Fibroblast of pulmonary artery (primary cell): ENCODE data around the gene MSLN.
"Not testable (repeated sequence)": the region's sequence is repeated elsewhere in the genome, so short reads cannot be mapped to it uniquely, and the experiment has no call there.

Source experiments
- DNase-seq: peaks from one replicate; pipeline ENCODE4 v3.0.0-alpha.2; 2010; ENCODE audit warnings: low read depth
- H3K4me3 ChIP-seq: replicated peaks from 2 replicates; pipeline ENCODE4 v1.5.1; 2011; ENCODE audit warnings: low read depth, mild to moderate bottlenecking, control low read depth, low read length, moderate library complexity
- TF ChIP-seq, protein P1 (sequence below): IDR thresholded peaks from 2 replicates; pipeline ENCODE4 v1.5.1; 2011; ENCODE audit warnings: mild to moderate bottlenecking, control low read depth, low read length, inconsistent platforms; ENCODE audit errors: missing control alignments

Gene MSLN

DNA sequence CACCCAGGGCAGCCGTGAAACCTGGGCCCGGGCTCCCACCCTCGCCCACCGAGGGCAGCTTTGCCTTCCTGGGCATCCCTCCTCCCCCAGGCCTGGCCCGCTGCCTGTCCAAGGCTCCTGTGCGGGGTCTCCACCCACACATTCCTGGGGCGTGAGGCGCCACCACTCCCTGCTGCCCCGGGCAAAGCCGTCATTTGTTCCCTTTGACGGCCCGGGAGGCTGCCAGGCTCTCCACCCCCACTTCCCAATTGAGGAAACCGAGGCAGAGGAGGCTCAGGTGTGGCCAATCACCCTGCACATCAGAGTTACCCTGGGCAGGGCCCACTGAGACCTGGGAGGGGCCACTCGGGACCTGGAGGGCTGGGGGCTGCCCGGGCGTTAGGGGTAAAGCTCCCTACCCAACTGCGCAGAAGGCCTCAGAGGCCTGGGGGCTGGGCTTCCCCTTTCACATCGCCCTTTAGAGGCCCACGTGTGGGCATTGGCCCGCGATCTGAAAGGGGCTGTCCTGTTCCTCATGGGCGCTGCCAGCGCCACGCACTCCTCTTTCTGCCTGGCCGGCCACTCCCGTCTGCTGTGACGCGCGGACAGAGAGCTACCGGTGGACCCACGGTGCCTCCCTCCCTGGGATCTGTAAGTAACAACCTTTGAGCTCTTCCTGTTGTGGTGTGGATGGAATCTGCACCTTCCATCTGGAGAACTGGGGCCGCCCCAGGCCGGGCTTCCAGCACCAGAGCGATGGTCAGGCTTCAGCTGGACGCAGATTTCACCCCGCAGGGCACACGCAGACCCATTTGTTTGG lies at the start of gene MSLN:
MSLN (plus strand) TSS at position 190 of the 799 bp plus-strand sequence. CDS start 1,947 bp downstream, outside the sequence.
- TF ChIP-seq, protein P1, sequence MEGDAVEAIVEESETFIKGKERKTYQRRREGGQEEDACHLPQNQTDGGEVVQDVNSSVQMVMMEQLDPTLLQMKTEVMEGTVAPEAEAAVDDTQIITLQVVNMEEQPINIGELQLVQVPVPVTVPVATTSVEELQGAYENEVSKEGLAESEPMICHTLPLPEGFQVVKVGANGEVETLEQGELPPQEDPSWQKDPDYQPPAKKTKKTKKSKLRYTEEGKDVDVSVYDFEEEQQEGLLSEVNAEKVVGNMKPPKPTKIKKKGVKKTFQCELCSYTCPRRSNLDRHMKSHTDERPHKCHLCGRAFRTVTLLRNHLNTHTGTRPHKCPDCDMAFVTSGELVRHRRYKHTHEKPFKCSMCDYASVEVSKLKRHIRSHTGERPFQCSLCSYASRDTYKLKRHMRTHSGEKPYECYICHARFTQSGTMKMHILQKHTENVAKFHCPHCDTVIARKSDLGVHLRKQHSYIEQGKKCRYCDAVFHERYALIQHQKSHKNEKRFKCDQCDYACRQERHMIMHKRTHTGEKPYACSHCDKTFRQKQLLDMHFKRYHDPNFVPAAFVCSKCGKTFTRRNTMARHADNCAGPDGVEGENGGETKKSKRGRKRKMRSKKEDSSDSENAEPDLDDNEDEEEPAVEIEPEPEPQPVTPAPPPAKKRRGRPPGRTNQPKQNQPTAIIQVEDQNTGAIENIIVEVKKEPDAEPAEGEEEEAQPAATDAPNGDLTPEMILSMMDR = no peak
- H3K4me3 ChIP-seq = no peak within 1 kb of the TSS
- DNase-seq = peak; percentile 24

- H3K4me3 ChIP-seq = no peak overlapping the region
- TF ChIP-seq, protein P1 = no peak
- no peak for DNase-seq
Observed at GRCh38 chr16:711084-711483, 49.5 kb upstream of the MSLN start.

DNA sequence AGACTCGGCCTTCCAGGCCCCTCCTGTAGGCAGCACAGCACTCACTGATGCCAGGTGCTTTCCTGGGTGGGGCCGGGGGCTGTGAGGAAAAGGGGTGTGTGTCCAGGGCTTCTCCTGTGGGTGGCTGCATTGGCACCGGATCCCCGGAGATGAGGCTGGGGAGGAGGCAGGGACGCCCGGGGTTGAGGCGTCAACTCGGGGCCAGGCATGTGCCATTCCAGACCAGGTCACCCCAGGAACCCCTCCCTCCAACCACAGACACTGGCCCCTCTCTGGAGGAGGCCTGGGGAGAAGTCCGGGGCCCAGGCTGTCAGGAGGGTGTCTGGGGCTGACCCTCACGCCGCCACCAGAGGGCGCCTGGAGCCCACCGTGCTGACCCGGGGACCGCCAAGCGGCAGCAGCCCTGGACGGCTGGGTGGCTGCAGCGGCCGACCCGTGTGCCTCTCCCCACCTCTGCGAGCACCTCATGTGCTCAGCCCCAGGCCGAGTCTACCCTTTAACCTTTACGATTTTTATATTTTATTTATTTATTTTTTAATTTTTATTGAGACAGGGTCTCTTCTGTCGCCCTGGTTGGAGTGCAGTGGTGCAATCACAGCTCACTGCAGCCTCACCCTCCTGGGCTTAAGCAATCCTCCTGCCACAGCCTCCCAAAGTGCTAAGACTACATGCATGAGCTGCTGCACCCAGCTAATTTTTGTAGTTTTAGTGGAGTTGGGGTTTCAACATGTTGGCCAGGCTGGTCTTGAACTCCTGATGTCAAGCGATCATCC lies 48.8 kb upstream of the MSLN start:
- DNase-seq = peak; percentile 69
- H3K4me3 ChIP-seq = no peak overlapping the region

GRCh38 chr16:712740-713250 lies 47.7 kb upstream of the MSLN start:
- TF ChIP-seq, protein P1 = peak; percentile 45

More for the DNA sequence above, 48.8 kb upstream of the MSLN start:
- TF ChIP-seq, protein P1 = peak; percentile 69

DNA sequence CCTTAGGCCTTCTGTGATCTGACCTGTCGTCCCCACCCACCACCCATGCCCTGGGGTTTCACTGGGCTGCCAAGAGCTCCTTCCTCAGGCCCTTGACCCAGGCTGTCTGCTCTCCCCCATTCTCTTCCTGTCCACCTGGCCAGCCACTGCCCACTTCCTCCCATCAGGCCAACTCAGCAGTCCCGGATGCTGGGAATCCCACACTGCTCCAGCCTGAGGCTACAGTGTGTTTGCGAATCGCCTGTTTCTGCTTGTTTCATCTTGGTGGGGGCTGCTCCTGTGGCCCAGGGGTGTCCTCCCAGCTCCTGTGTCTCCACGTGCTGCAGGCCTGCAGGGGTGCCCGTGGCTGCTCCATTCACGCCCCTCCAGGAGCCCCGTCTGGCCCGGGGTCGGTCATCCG lies 46.5 kb upstream of the MSLN start:
- no peak for DNase-seq
- TF ChIP-seq, protein P1 = no peak
- no peak overlapping the region for H3K4me3 ChIP-seq

More at GRCh38 chr16:712740-713250, 47.7 kb upstream of the MSLN start:
- DNase-seq = peak; percentile 95
- H3K4me3 ChIP-seq = not testable (repeated sequence)

DNA sequence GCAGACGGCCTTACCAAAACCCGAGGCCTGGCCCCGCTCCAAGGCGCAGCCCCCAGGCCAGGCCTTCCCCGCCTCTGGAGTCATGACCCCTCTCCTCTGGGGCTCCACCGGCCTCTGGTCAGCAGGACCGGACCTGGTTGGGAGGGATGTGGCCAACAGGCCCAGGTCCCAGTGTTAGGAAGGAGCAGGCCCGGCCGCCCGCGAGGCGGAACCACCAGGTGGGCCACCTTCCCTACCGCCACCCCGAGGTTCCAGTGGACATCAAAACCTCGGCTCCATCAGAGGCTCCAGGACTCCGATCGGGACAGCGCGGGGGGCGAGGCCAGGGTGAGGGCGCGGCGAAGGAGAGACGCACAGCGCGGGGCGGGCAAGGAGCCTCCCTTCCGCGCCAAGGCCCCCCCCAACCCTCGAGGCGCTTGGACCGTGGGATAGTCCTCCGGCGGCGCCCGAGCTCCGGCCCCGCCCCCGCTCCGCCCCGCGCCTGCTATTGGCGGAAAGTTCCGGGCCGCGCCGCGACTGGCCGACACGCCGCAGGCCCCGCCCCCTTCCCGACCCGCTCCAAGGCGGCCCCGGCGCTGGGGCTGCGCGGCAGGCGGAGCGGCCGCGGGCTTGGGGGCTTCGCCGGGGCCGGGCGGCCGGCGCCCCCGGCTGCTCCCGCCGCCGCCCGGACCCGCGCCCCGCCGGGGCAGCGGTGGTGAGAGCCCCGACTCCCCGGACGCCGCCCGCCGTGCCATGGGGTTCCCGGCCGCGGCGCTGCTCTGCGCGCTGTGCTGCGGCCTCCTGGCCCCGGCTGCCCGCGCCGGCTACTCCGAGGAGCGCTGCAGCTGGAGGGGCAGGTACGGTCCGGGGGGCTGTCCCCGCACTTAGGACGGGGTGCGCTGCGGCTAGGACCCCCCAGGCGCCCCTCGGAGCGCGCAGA lies 45.7 kb upstream of the MSLN start, which contains the start of gene METRN:
METRN (plus strand) TSS at position 561 of the 919 bp plus-strand sequence; CDS start at position 733, 172 bp downstream.
- TF ChIP-seq, protein P1 = no peak
- H3K4me3 ChIP-seq = peak within 1 kb of the TSS; percentile 54
- DNase-seq = peak; percentile 85
